ENCODE results near the gene BSN. TPM values are rescaled to one million over a fixed set of nuclear protein-coding genes. Genes with fewer than 3 reads are reported as not detected.
"Not testable (repeated sequence)": the region's sequence is repeated elsewhere in the genome, so short reads cannot be mapped to it uniquely, and the experiment has no call there.

BSN gene
- total RNA-seq, 1 experiment from 2014 or later = 0.28 TPM

GRCh38 chr3:49685103-49685502, 130.8 kb downstream of the BSN start:
- CTCF ChIA-PET; BruUV-seq (replicated peaks); H3K36me3 ChIP-seq (ENCODE audit: low read depth): not testable (repeated sequence)

GRCh38 chr3:49685846-49686245, 131.6 kb downstream of the BSN start:
- H3K4me3 ChIP-seq; CTCF ChIA-PET; H3F3A ChIP-seq (ENCODE audit: insufficient read depth, low read depth); H3K9me2 ChIP-seq (ENCODE audit: insufficient read depth); H3K4me1 ChIP-seq (replicated peaks; ENCODE audit: insufficient read depth); H3K79me2 ChIP-seq (ENCODE audit: low read depth); H3K27me3 ChIP-seq (ENCODE audit: insufficient read depth, low read depth); POLR2A ChIA-PET (ENCODE audit: unreplicated experiment); intact Hi-C loops (cut with micrococcal nuclease; ENCODE audit: unreplicated experiment); BruUV-seq (replicated peaks); H4K20me1 ChIP-seq (ENCODE audit: insufficient read depth); H3K9me3 ChIP-seq (ENCODE audit: insufficient read depth, low read depth); H3K4me2 ChIP-seq; DNase-seq; H3K36me3 ChIP-seq (ENCODE audit: low read depth); H3K27ac ChIP-seq; H2AFZ ChIP-seq: not testable (repeated sequence)

More at GRCh38 chr3:49685103-49685502, 130.8 kb downstream of the BSN start:
- POLR2A ChIA-PET (ENCODE audit: unreplicated experiment); H3K9me3 ChIP-seq (ENCODE audit: insufficient read depth, low read depth); H4K20me1 ChIP-seq (ENCODE audit: insufficient read depth); H3K4me2 ChIP-seq; H3K27me3 ChIP-seq (ENCODE audit: insufficient read depth, low read depth); H3K4me1 ChIP-seq (replicated peaks; ENCODE audit: insufficient read depth); H3K9me2 ChIP-seq (ENCODE audit: insufficient read depth); H3K27ac ChIP-seq; H3K4me3 ChIP-seq; H3K79me2 ChIP-seq (ENCODE audit: low read depth); intact Hi-C loops (cut with micrococcal nuclease; ENCODE audit: unreplicated experiment); H3F3A ChIP-seq (ENCODE audit: insufficient read depth, low read depth); DNase-seq; H2AFZ ChIP-seq: not testable (repeated sequence)

- H3K4me3 ChIP-seq; DNase-seq; H3F3A ChIP-seq (ENCODE audit: insufficient read depth, low read depth); H4K20me1 ChIP-seq (ENCODE audit: insufficient read depth); H3K36me3 ChIP-seq (ENCODE audit: low read depth); H2AFZ ChIP-seq; H3K27ac ChIP-seq; H3K9me3 ChIP-seq (ENCODE audit: insufficient read depth, low read depth); H3K27me3 ChIP-seq (ENCODE audit: insufficient read depth, low read depth); CTCF ChIA-PET; intact Hi-C loops (cut with micrococcal nuclease; ENCODE audit: unreplicated experiment); H3K9me2 ChIP-seq (ENCODE audit: insufficient read depth); BruUV-seq (replicated peaks); H3K4me2 ChIP-seq; H3K4me1 ChIP-seq (replicated peaks; ENCODE audit: insufficient read depth); H3K79me2 ChIP-seq (ENCODE audit: low read depth); POLR2A ChIA-PET (ENCODE audit: unreplicated experiment): not testable (repeated sequence)
Measured at GRCh38 chr3:49686346-49686745, 132.1 kb downstream of the BSN start.

- BruUV-seq (replicated peaks); DNase-seq; intact Hi-C loops (cut with micrococcal nuclease; ENCODE audit: unreplicated experiment): not testable (repeated sequence)
Measured at GRCh38 chr3:49686769-49687423, 132.6 kb downstream of the BSN start.

GRCh38 chr3:49687424-49687795, 133.1 kb downstream of the BSN start:
- CTCF ChIA-PET; H2AFZ ChIP-seq; H3K27me3 ChIP-seq (ENCODE audit: insufficient read depth, low read depth); intact Hi-C loops (cut with micrococcal nuclease; ENCODE audit: unreplicated experiment); POLR2A ChIA-PET (ENCODE audit: unreplicated experiment); H3K4me1 ChIP-seq (replicated peaks; ENCODE audit: insufficient read depth); H3K4me2 ChIP-seq; H3K9me2 ChIP-seq (ENCODE audit: insufficient read depth); H4K20me1 ChIP-seq (ENCODE audit: insufficient read depth); H3K36me3 ChIP-seq (ENCODE audit: low read depth); H3K27ac ChIP-seq; H3F3A ChIP-seq (ENCODE audit: insufficient read depth, low read depth); BruUV-seq (replicated peaks); H3K9me3 ChIP-seq (ENCODE audit: insufficient read depth, low read depth); H3K79me2 ChIP-seq (ENCODE audit: low read depth); DNase-seq; H3K4me3 ChIP-seq: not testable (repeated sequence)

More at GRCh38 chr3:49686769-49687423, 132.6 kb downstream of the BSN start:
- H3K9me2 ChIP-seq (ENCODE audit: insufficient read depth); POLR2A ChIA-PET (ENCODE audit: unreplicated experiment); H3K4me3 ChIP-seq; CTCF ChIA-PET; H3K79me2 ChIP-seq (ENCODE audit: low read depth); H3F3A ChIP-seq (ENCODE audit: insufficient read depth, low read depth); H2AFZ ChIP-seq; H4K20me1 ChIP-seq (ENCODE audit: insufficient read depth); H3K4me1 ChIP-seq (replicated peaks; ENCODE audit: insufficient read depth); H3K4me2 ChIP-seq; H3K9me3 ChIP-seq (ENCODE audit: insufficient read depth, low read depth); H3K36me3 ChIP-seq (ENCODE audit: low read depth); H3K27me3 ChIP-seq (ENCODE audit: insufficient read depth, low read depth); H3K27ac ChIP-seq: not testable (repeated sequence)

GRCh38 chr3:49688338-49689045, 134.2 kb downstream of the BSN start:
- BruUV-seq (replicated peaks); H3K79me2 ChIP-seq (ENCODE audit: low read depth); H3F3A ChIP-seq (ENCODE audit: insufficient read depth, low read depth); H3K27me3 ChIP-seq (ENCODE audit: insufficient read depth, low read depth); H3K36me3 ChIP-seq (ENCODE audit: low read depth); intact Hi-C loops (cut with micrococcal nuclease; ENCODE audit: unreplicated experiment); H4K20me1 ChIP-seq (ENCODE audit: insufficient read depth); H3K9me2 ChIP-seq (ENCODE audit: insufficient read depth); H3K9me3 ChIP-seq (ENCODE audit: insufficient read depth, low read depth); CTCF ChIA-PET; DNase-seq; POLR2A ChIA-PET (ENCODE audit: unreplicated experiment); H3K4me1 ChIP-seq (replicated peaks; ENCODE audit: insufficient read depth): not testable (repeated sequence)
- H3K4me3 ChIP-seq = peak overlapping the region; percentile 95
- peak overlapping the region; percentile 74 for H3K4me2 ChIP-seq
- H3K27ac ChIP-seq = peak overlapping the region; percentile 21; the same call in 1 of the 2 replicates
- peak overlapping the region; percentile 78; the same call in 1 of the 2 replicates for H2AFZ ChIP-seq
